Endothelial cell of umbilical vein (primary cell): ENCODE measurements around the gene SIN3B. TPM values are rescaled to one million over a fixed set of nuclear protein-coding genes. Genes with fewer than 3 reads are reported as not detected.

ENCODE experiments used
- BruUV-seq: library from RNA; stranded (reverse); fragments of 400-500 nt; replicated peaks from 2 replicates; lab custom pipeline; 2021; lab: Mats Ljungman, UMichigan
- CTCF ChIA-PET: fragments of 300-600, 350-600 bp; sonication (Branson Sonifier 250); formaldehyde crosslinking; loops from one replicate; lab custom pipeline; 2021; ENCODE audit warnings: antibody characterized with exemption, inconsistent platforms; lab: Charles Lee
- POLR2A ChIA-PET: fragments of 300-600, 350-600 bp; sonication (Branson Sonifier 250); formaldehyde crosslinking; loops from one replicate; lab custom pipeline; 2021; ENCODE audit warnings: antibody characterized with exemption, inconsistent platforms; lab: Charles Lee
- DNase-seq: peaks from one replicate; pipeline ENCODE4 v3.0.0-alpha.2; 2011; ENCODE audit warnings: low read depth, low spot score
- FAIRE-seq: peaks from 2 replicates; lab custom pipeline; 2011; peaks lifted over from hg19 to GRCh38; lab: Jason Lieb, UNC
- H2AFZ ChIP-seq: 2 replicates; pipeline ENCODE4 v1.6.0; 2012; ENCODE audit warnings: low read depth, low read length, control low read depth, inconsistent platforms
- H3K27ac ChIP-seq: 2 replicates; pipeline ENCODE4 v1.5.1; 2011; ENCODE audit warnings: low read depth, mild to moderate bottlenecking, control low read depth, low read length, moderate library complexity; ENCODE audit not compliant: insufficient read depth
- H3K27me3 ChIP-seq, 2 experiments: 2 replicates each; pipeline versions ENCODE4 v1.6.0 to v1.6.1; 2011; ENCODE audit warnings: low read length in 2 of 2, mixed read lengths in 1 of 2; ENCODE audit not compliant: control insufficient read depth in 2 of 2, insufficient read depth in 2 of 2
- H3K36me3 ChIP-seq, 2 experiments: 2 replicates in 1 of 2; 3 replicates in 1 of 2; pipeline ENCODE4 v1.5.1; 2011; ENCODE audit warnings: low read length in 2 of 2, mild to moderate bottlenecking in 1 of 2, moderate library complexity in 1 of 2; ENCODE audit not compliant: control insufficient read depth in 2 of 2, insufficient read depth in 2 of 2; ENCODE audit errors: extremely low read depth in 1 of 2
- H3K4me1 ChIP-seq: 3 replicates; pipeline ENCODE4 v1.5.1; 2011; ENCODE audit warnings: mild to moderate bottlenecking, low read length; ENCODE audit not compliant: control insufficient read depth, insufficient read depth; ENCODE audit errors: extremely low read depth
- H3K4me2 ChIP-seq: 2 replicates; pipeline ENCODE4 v1.6.1; 2011; ENCODE audit warnings: low read length, control low read depth, mixed read lengths; ENCODE audit not compliant: insufficient read depth
- H3K4me3 ChIP-seq, 3 experiments: fragments of 200-600 bp in 1 of 3; sonication (generic), shearing (Covaris generic) in 1 of 3; replicated peaks in 1 of 3; 2 replicates each; pipeline ENCODE4 v1.5.1; 2011 to 2016; ENCODE audit warnings: control low read depth in 3 of 3, low read length in 3 of 3, mild to moderate bottlenecking in 2 of 3, inconsistent platforms in 1 of 3, low read depth in 1 of 3, moderate library complexity in 1 of 3; ENCODE audit not compliant: insufficient read depth in 1 of 3
- H3K79me2 ChIP-seq: 2 replicates; pipeline ENCODE4 v1.6.0; 2012; ENCODE audit warnings: low read length, inconsistent platforms; ENCODE audit not compliant: control insufficient read depth, insufficient read depth
- H3K9ac ChIP-seq: replicated peaks from 2 replicates; pipeline ENCODE3; 2011; ENCODE audit warnings: low read length, control low read depth; ENCODE audit not compliant: insufficient read depth; ENCODE audit errors: extremely low read depth
- H3K9me1 ChIP-seq: replicated peaks from 3 replicates; pipeline ENCODE4 v1.6.0; 2011; ENCODE audit warnings: mild to moderate bottlenecking, low read length; ENCODE audit not compliant: control insufficient read depth, insufficient read depth; ENCODE audit errors: extremely low read depth
- H3K9me3 ChIP-seq: replicated peaks from 2 replicates; pipeline ENCODE4 v1.5.1; 2012; ENCODE audit warnings: low read length, inconsistent platforms; ENCODE audit not compliant: control insufficient read depth, insufficient read depth
- H4K20me1 ChIP-seq: replicated peaks from 2 replicates; pipeline ENCODE3; 2011; ENCODE audit warnings: mild to moderate bottlenecking, low read length; ENCODE audit not compliant: control insufficient read depth, insufficient read depth; ENCODE audit errors: extremely low read depth
- CTCF ChIP-seq, 2 donors: IDR thresholded peaks; 1 replicate in 1 of 2; 2 replicates in 1 of 2; pipeline ENCODE4 v1.5.1; 2011; ENCODE audit warnings: low read length in 2 of 2, mild to moderate bottlenecking in 2 of 2, moderate library complexity in 2 of 2, control low read depth in 1 of 2, inconsistent platforms in 1 of 2, low read depth in 1 of 2; ENCODE audit not compliant: insufficient read depth in 1 of 2; ENCODE audit errors: extremely low read depth in 1 of 2
- EZH2 ChIP-seq: IDR thresholded peaks from 2 replicates; pipeline ENCODE4 v1.6.1; 2012; ENCODE audit warnings: borderline replicate concordance, low read depth, mild to moderate bottlenecking, moderate library complexity, low read length, inconsistent platforms; ENCODE audit not compliant: severe bottlenecking
- FOS ChIP-seq: IDR thresholded peaks from 2 replicates; pipeline ENCODE4 v1.6.1; 2011; ENCODE audit warnings: mild to moderate bottlenecking, low read length, moderate library complexity, borderline replicate concordance; ENCODE audit not compliant: insufficient read depth
- GATA2 ChIP-seq: IDR thresholded peaks from 2 replicates; pipeline ENCODE4 v1.7.0; 2011; ENCODE audit warnings: low read depth, mild to moderate bottlenecking, moderate library complexity, mixed read lengths, low read length; ENCODE audit not compliant: insufficient read length, insufficient read depth
- JUN ChIP-seq: IDR thresholded peaks from 2 replicates; pipeline ENCODE4 v1.6.1; 2011; ENCODE audit warnings: borderline replicate concordance, low read depth; ENCODE audit not compliant: insufficient read length, insufficient read depth
- MAX ChIP-seq: IDR thresholded peaks from 2 replicates; pipeline ENCODE4 v1.6.1; 2011; ENCODE audit not compliant: insufficient read depth, insufficient read length
- MYC ChIP-seq: IDR thresholded peaks from one replicate; pipeline ENCODE4 v1.6.1; 2011; ENCODE audit warnings: mild to moderate bottlenecking, low read depth, low read length
- POLR2A ChIP-seq: IDR thresholded peaks from 2 replicates; pipeline ENCODE4 v1.6.1; 2012; ENCODE audit warnings: low read depth, mild to moderate bottlenecking, control low read depth, low read length
- POLR2AphosphoS5 ChIP-seq: IDR thresholded peaks from 2 replicates; pipeline ENCODE4 v1.6.1; 2012; ENCODE audit warnings: low read depth, mild to moderate bottlenecking, control low read depth, low read length, moderate library complexity; ENCODE audit not compliant: insufficient read depth
- dilution Hi-C: fragments of 300-500 bp; cut with MboI; formaldehyde crosslinking; loops from one replicate; pipeline ENCODE4 v1.15.0; 2019; ENCODE audit warnings: low sequenced_read_pairs; ENCODE audit not compliant: extremely low pct_ligation_motif_present
- intact Hi-C: fragments of 100-400 bp; cut with micrococcal nuclease; formaldehyde crosslinking; loops from one replicate; pipeline ENCODE4 v1.10.0; 2022
- polyA plus RNA-seq, 4 experiments: library from polyadenylated mRNA; depleted of rRNA in 3 of 4; stranded (reverse) in 3 of 4; unstranded in 1 of 4; fragments of >200 nt; gene quantifications; 2 replicates each; pipeline versions ENCODE4 v1.2.1 to v1.2.3, GENCODE V29; 2011 to 2012; ENCODE audit warnings: missing spikeins in 1 of 4
- total RNA-seq: library from RNA; stranded (reverse); gene quantifications from 2 replicates; pipeline ENCODE4 v1.2.3, GENCODE V29; 2021

Gene SIN3B
- total and polyA plus RNA-seq, 2 donors (not counting 3 experiments of a cell fraction or from before 2014, with no cell fraction given), result 46.2 to 75.0 TPM

GRCh38 chr19:16912780-16913179 is 83.6 kb downstream of the SIN3B start:
- POLR2A ChIA-PET, result no interaction called here
- FAIRE-seq, result no peak

More at GRCh38 chr19:16912780-16913179, 83.6 kb downstream of the SIN3B start:
- dilution Hi-C loops (no loop called here), intact Hi-C loops (no loop called here)
- Histone ChIP-seq H3K27me3 (no peaks in the 10 kb centered on the region), H3K79me2 (no peaks in the 10 kb centered on the region), H3K4me2 (no peak overlapping the region), H3K9ac (no peak overlapping the region), H2AFZ (no peak overlapping the region), H3K9me1 (no peaks in the 10 kb centered on the region), H4K20me1 (no peaks in the 10 kb centered on the region), H3K27ac (no peak overlapping the region), H3K9me3 (no peaks in the 10 kb centered on the region), H3K4me3 (no peak overlapping the region), H3K4me1 (no peaks in the 10 kb centered on the region), H3K36me3 (no peaks in the 10 kb centered on the region)
- CTCF ChIA-PET, result no interaction called here
- BruUV-seq, result no TSS peak
- TF ChIP-seq POLR2A (no peak), MYC (no peak), CTCF (IDR thresholded peaks at IDR 0.05; ENCODE audit: extremely low read depth in 1 of 2, insufficient read depth in 1 of 2, low read depth in 1 of 2, low read length in 2 of 2) (no peak), EZH2 (no peak), FOS (no peak), JUN (no peak), MAX (no peak), POLR2AphosphoS5 (no peak), GATA2 (no peak)
- no peak for DNase-seq
